Activated CD8-positive, alpha-beta memory T cell treated with anti-CD3 and anti-CD28 coated beads, Interleukin-2, amount 10 ng/mL, durations not matched to agents 7 days and 5 days (primary cell): ENCODE measurements around the gene ATP5MK. TPM values are rescaled to one million over a fixed set of nuclear protein-coding genes. Genes with fewer than 3 reads are reported as not detected.
A peak's percentile ranks its signal among the peaks of the same experiment; 100 is the strongest.
"Not testable (repeated sequence)": the region's sequence is repeated elsewhere in the genome, so short reads cannot be mapped to it uniquely, and the experiment has no call there.

Source experiments
- ATAC-seq: fragments of 150-1000 bp; cut with Tn5 transposase; one replicate; pipeline ENCODE4 v1.10.0; 2021; ENCODE audit warnings: moderate library complexity
- CTCF ChIA-PET: fragments of 350-600 bp; sonication (Branson Sonifier 250); formaldehyde crosslinking; loops from one replicate; lab custom pipeline; 2021; ENCODE audit warnings: antibody characterized with exemption; lab: Charles Lee
- DNase-seq: peaks from one replicate; pipeline ENCODE4 v3.0.0-alpha.2; 2020
- H3K27ac Mint-ChIP-seq: one replicate; pipeline ENCODE4 v1.8.0; 2021; ENCODE audit warnings: mild to moderate bottlenecking, mixed read lengths
- H3K27me3 Mint-ChIP-seq: one replicate; pipeline ENCODE4 v1.8.0; 2021; ENCODE audit warnings: mixed read lengths
- H3K36me3 Mint-ChIP-seq: one replicate; pipeline ENCODE4 v1.8.0; 2021; ENCODE audit warnings: mild to moderate bottlenecking, mixed read lengths
- H3K4me1 Mint-ChIP-seq: one replicate; pipeline ENCODE4 v1.8.0; 2021; ENCODE audit warnings: mixed read lengths
- H3K4me3 Mint-ChIP-seq: one replicate; pipeline ENCODE4 v1.8.0; 2021; ENCODE audit warnings: mild to moderate bottlenecking, moderate library complexity, mixed read lengths
- H3K9me3 Mint-ChIP-seq: one replicate; pipeline ENCODE4 v1.8.0; 2022; ENCODE audit warnings: low read depth, mixed read lengths
- total RNA-seq, 2 experiments: library from RNA; stranded (reverse); gene quantifications; one replicate each; pipeline ENCODE4 v1.2.3, GENCODE V29; 2021

The ATP5MK gene
- total RNA-seq, 2 experiments from 2014 or later: 274 to 387 TPM

GRCh38 chr10:103428989-103429643 is 32.8 kb upstream of the ATP5MK start:
- H3K36me3 Mint-ChIP-seq: peaks cover 64% of the 10 kb centered on the region
- no peak overlapping the region for H3K4me3 Mint-ChIP-seq
- CTCF ChIA-PET: interaction anchor here (0.7 to 1.0 kb wide), 3 partner anchors 12 to 64 kb away, joined by 3 to 4 read pairs (median 3); partner anchors contain the start of gene NEURL1

GRCh38 chr10:103427866-103428265 is 31.6 kb upstream of the ATP5MK start:
- ATAC-seq (no peak), DNase-seq (no peak)
- CTCF ChIA-PET: interaction anchor here (0.7 to 1.3 kb wide), 4 partner anchors 46 to 164 kb away, joined by 3 to 4 read pairs (median 3); no protein-coding TSS in a partner anchor
- no peaks in the 10 kb centered on the region for H3K9me3 Mint-ChIP-seq
- peaks cover 64% of the 10 kb centered on the region for H3K36me3 Mint-ChIP-seq
- H3K4me1 Mint-ChIP-seq: peaks cover 43% of the 10 kb centered on the region
- H3K4me3 Mint-ChIP-seq: no peak overlapping the region
- no peaks in the 10 kb centered on the region for H3K27me3 Mint-ChIP-seq
- peak overlapping the region; percentile 56 for H3K27ac Mint-ChIP-seq

More at GRCh38 chr10:103428989-103429643, 32.8 kb upstream of the ATP5MK start:
- DNase-seq (no peak), ATAC-seq (peak; percentile 40)
- Mint-ChIP-seq H3K27me3 (no peaks in the 10 kb centered on the region), H3K9me3 (no peaks in the 10 kb centered on the region), H3K27ac (peak overlapping the region; percentile 74), H3K4me1 (peaks cover 43% of the 10 kb centered on the region)

- peaks cover 64% of the 10 kb centered on the region for H3K36me3 Mint-ChIP-seq
- ATAC-seq (no peak), DNase-seq (no peak)
- no peaks in the 10 kb centered on the region for H3K9me3 Mint-ChIP-seq
- H3K4me1 Mint-ChIP-seq: peaks cover 10% of the 10 kb centered on the region
- no peaks in the 10 kb centered on the region for H3K27me3 Mint-ChIP-seq
- H3K4me3 Mint-ChIP-seq: no peak overlapping the region
- CTCF ChIA-PET: interaction anchor here (1.0 to 3.1 kb wide), 3 partner anchors 9 to 62 kb away, joined by 3 to 17 read pairs (median 6); no protein-coding TSS in a partner anchor
- H3K27ac Mint-ChIP-seq: no peak overlapping the region
These were observed 27.5 kb upstream of the ATP5MK start for GRCh38 chr10:103423748-103424147.

GRCh38 chr10:103419101-103419500 is 22.8 kb upstream of the ATP5MK start:
- DNase-seq: no peak
- H3K9me3 Mint-ChIP-seq: no peaks in the 10 kb centered on the region
- peaks cover 2% of the 10 kb centered on the region for H3K4me1 Mint-ChIP-seq
- peaks cover 70% of the 10 kb centered on the region for H3K36me3 Mint-ChIP-seq
- no peak for ATAC-seq
- H3K4me3 Mint-ChIP-seq: no peak overlapping the region
- no peak overlapping the region for H3K27ac Mint-ChIP-seq
- CTCF ChIA-PET: interaction anchor here (1.0 to 9.4 kb wide), 7 partner anchors 14 to 267 kb away, joined by 3 to 175 read pairs (median 8); partner anchors contain the start of gene CALHM3
- H3K27me3 Mint-ChIP-seq: no peaks in the 10 kb centered on the region

GRCh38 chr10:103417601-103418000 is 21.3 kb upstream of the ATP5MK start:
- peaks cover 66% of the 10 kb centered on the region for H3K36me3 Mint-ChIP-seq
- H3K4me3 Mint-ChIP-seq: no peak overlapping the region
- H3K9me3 Mint-ChIP-seq: no peaks in the 10 kb centered on the region
- H3K27ac Mint-ChIP-seq: peak overlapping the region; percentile 2
- no peak for DNase-seq
- H3K4me1 Mint-ChIP-seq: peaks cover 2% of the 10 kb centered on the region
- H3K27me3 Mint-ChIP-seq: no peaks in the 10 kb centered on the region
- CTCF ChIA-PET: interaction anchor here (0.7 to 9.4 kb wide), 21 partner anchors 9 to 269 kb away, joined by 3 to 175 read pairs (median 6); partner anchors contain the start of genes ATP5MK, CALHM2, CALHM3 and NEURL1
- no peak for ATAC-seq

GRCh38 chr10:103417148-103417469 is 20.8 kb upstream of the ATP5MK start:
- CTCF ChIA-PET: interaction anchor here (0.7 to 9.4 kb wide), 23 partner anchors 9 to 269 kb away, joined by 3 to 175 read pairs (median 4); partner anchors contain the start of genes ATP5MK, CALHM2, CALHM3 and NEURL1
- not testable (repeated sequence) for H3K4me1 Mint-ChIP-seq, H3K4me3 Mint-ChIP-seq, ATAC-seq, H3K9me3 Mint-ChIP-seq, DNase-seq, H3K27ac Mint-ChIP-seq, H3K27me3 Mint-ChIP-seq
- H3K36me3 Mint-ChIP-seq: peaks cover 61% of the 10 kb centered on the region

- CTCF ChIA-PET: interaction anchor here (0.7 to 9.4 kb wide), 25 partner anchors 8 to 269 kb away, joined by 3 to 175 read pairs (median 4); partner anchors contain the start of genes ATP5MK, CALHM2, CALHM3 and NEURL1
- Mint-ChIP-seq H3K9me3 (no peaks in the 10 kb centered on the region), H3K36me3 (peaks cover 61% of the 10 kb centered on the region), H3K4me3 (no peak overlapping the region), H3K27ac (peak overlapping the region; percentile 59), H3K27me3 (no peaks in the 10 kb centered on the region), H3K4me1 (peaks cover 2% of the 10 kb centered on the region)
- ATAC-seq (peak; percentile 69), DNase-seq (peak; percentile 81)
These were observed 20.3 kb upstream of the ATP5MK start for GRCh38 chr10:103416436-103417147.

GRCh38 chr10:103415581-103415980 is 19.3 kb upstream of the ATP5MK start:
- Mint-ChIP-seq H3K9me3 (no peaks in the 10 kb centered on the region), H3K27ac (no peak overlapping the region), H3K4me3 (no peak overlapping the region), H3K4me1 (peaks cover 2% of the 10 kb centered on the region), H3K36me3 (peaks cover 58% of the 10 kb centered on the region), H3K27me3 (no peaks in the 10 kb centered on the region)
- ATAC-seq (no peak), DNase-seq (no peak)
- CTCF ChIA-PET: interaction anchor here (1.0 to 9.4 kb wide), 14 partner anchors 9 to 270 kb away, joined by 3 to 175 read pairs (median 8); partner anchors contain the start of genes ATP5MK, CALHM2, CALHM3 and NEURL1

- CTCF ChIA-PET: interaction anchor here (5.9 to 9.4 kb wide), 2 partner anchors 63 to 73 kb away, joined by 60 to 175 read pairs; partner anchors contain the start of gene CALHM3
- no peak for ATAC-seq
- H3K36me3 Mint-ChIP-seq: peaks cover 55% of the 10 kb centered on the region
These were observed 17.3 kb upstream of the ATP5MK start for GRCh38 chr10:103413564-103413963.

GRCh38 chr10:103397191-103397825 is 1.0 kb upstream of the ATP5MK start:
- ATAC-seq (no peak), DNase-seq (no peak)
- CTCF ChIA-PET: interaction anchor here (1.5 to 3.3 kb wide), 4 partner anchors 10 to 120 kb away, joined by 4 to 11 read pairs (median 8); partner anchors contain the start of genes INA and PCGF6
- Mint-ChIP-seq H3K27ac (peak overlapping the region; percentile 92), H3K4me3 (peak overlapping the region; percentile 98), H3K27me3 (no peaks in the 10 kb centered on the region), H3K9me3 (no peaks in the 10 kb centered on the region), H3K36me3 (peaks cover 34% of the 10 kb centered on the region), H3K4me1 (peaks cover 62% of the 10 kb centered on the region)

More at GRCh38 chr10:103413564-103413963, 17.3 kb upstream of the ATP5MK start:
- no peaks in the 10 kb centered on the region for H3K9me3 Mint-ChIP-seq
- no peak for DNase-seq
- H3K4me1 Mint-ChIP-seq: peaks cover 2% of the 10 kb centered on the region
- no peak overlapping the region for H3K4me3 Mint-ChIP-seq
- no peaks in the 10 kb centered on the region for H3K27me3 Mint-ChIP-seq
- no peak overlapping the region for H3K27ac Mint-ChIP-seq

- ATAC-seq (no peak), DNase-seq (no peak)
- H3K27ac Mint-ChIP-seq: peak overlapping the region; percentile 92
- H3K4me1 Mint-ChIP-seq: peaks cover 62% of the 10 kb centered on the region
- H3K27me3 Mint-ChIP-seq: no peaks in the 10 kb centered on the region
- H3K4me3 Mint-ChIP-seq: peak overlapping the region; percentile 98
- H3K36me3 Mint-ChIP-seq: peaks cover 33% of the 10 kb centered on the region
- no peaks in the 10 kb centered on the region for H3K9me3 Mint-ChIP-seq
- CTCF ChIA-PET: interaction anchor here (0.8 to 3.3 kb wide), 6 partner anchors 11 to 86 kb away, joined by 3 to 11 read pairs (median 6); partner anchors contain the start of gene PCGF6
These were observed 463 bp upstream of the ATP5MK start for GRCh38 chr10:103396789-103397087.

GRCh38 chr10:103395754-103396066 is 565 bp downstream of the ATP5MK start:
- Mint-ChIP-seq H3K27ac (peak overlapping the region; percentile 92), H3K9me3 (no peaks in the 10 kb centered on the region), H3K36me3 (peaks cover 36% of the 10 kb centered on the region), H3K4me1 (peaks cover 63% of the 10 kb centered on the region), H3K27me3 (no peaks in the 10 kb centered on the region), H3K4me3 (peak overlapping the region; percentile 98)
- DNase-seq (no peak), ATAC-seq (peak; percentile 1)
- CTCF ChIA-PET: interaction anchor here (0.8 to 1.7 kb wide), 9 partner anchors 19 to 478 kb away, joined by 3 to 10 read pairs (median 3); partner anchors contain the start of gene PCGF6
